Fibroblast of peridontal ligament (primary cell): ENCODE results near the gene CDH12.
A peak's percentile ranks its signal among the peaks of the same experiment; 100 is the strongest.

Experiments used
- DNase-seq: peaks from one replicate; pipeline ENCODE4 v3.0.0-alpha.2; 2010; ENCODE audit errors: extremely low read depth

The CDH12 gene

GRCh38 chr5:21823076-21823574 lies 1030.0 kb downstream of the CDH12 start:
- DNase-seq = no peak

GRCh38 chr5:21820527-21820926 lies 1032.6 kb downstream of the CDH12 start:
- no peak for DNase-seq

DNA sequence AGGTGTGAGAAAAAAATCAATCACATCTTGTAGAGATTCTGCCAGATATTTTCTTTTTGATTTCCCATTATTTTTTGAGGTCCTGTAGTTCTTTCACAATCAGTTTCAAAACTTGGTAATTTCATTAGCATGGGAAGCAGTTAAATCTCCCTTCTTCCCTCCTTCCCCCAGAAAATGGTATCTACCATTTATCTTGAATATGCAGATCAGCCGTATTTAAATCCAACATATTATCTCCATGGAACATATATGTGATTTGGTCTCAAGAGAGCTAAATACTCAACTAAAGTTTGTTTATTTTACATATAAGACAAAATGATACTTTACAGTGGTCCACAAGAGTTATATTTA lies 1034.8 kb downstream of the CDH12 start:
- DNase-seq = no peak

GRCh38 chr5:21817668-21818369 lies 1035.3 kb downstream of the CDH12 start:
- DNase-seq = peak; percentile 29

- DNase-seq = peak; percentile 35
Measured at GRCh38 chr5:21810737-21811316, 1042.3 kb downstream of the CDH12 start.

DNA sequence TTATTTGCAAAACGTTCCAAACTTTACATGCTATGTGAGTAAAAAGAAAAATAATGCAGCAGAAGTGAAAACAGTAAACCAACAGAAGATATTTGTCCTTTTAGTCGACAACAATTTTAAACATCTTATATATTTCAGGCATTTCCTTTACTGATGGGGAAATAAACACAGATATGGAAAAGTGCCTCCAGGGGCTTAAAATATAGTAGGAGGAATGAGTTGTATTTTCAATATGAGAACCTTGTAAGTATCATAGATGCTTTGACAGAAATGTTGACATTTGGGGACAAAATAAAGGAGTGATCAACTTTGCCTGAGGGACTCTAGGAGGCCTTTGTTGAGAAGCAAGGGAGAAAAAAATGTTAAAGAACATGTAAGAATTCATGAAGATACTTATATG lies 1043.5 kb downstream of the CDH12 start:
- DNase-seq = no peak

GRCh38 chr5:21807953-21808352 lies 1045.2 kb downstream of the CDH12 start:
- DNase-seq = peak; percentile 3

- peak; percentile 41 for DNase-seq
Measured at GRCh38 chr5:21806943-21807342, 1046.2 kb downstream of the CDH12 start.

DNA sequence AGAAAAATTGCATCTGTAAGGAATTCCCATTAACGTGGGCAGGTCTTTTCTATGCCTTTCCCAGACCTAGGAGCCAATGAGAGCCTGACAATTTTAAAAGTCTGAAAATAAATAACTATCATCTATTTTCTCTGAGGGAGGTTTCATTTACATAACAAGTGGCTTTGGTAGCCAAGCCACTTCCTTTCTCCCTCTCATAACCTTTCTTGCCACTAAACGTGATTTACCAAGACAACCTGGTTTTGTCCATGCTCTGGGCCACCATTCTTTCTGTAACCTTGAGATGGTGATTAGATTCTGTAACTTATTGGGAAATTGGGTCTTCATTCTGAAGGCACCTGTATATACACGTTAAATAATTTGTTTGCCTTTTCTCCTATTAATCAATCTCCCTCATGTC lies 1046.9 kb downstream of the CDH12 start:
- DNase-seq = no peak

GRCh38 chr5:21802869-21803490 lies 1050.2 kb downstream of the CDH12 start:
- DNase-seq = peak; percentile 36

DNA sequence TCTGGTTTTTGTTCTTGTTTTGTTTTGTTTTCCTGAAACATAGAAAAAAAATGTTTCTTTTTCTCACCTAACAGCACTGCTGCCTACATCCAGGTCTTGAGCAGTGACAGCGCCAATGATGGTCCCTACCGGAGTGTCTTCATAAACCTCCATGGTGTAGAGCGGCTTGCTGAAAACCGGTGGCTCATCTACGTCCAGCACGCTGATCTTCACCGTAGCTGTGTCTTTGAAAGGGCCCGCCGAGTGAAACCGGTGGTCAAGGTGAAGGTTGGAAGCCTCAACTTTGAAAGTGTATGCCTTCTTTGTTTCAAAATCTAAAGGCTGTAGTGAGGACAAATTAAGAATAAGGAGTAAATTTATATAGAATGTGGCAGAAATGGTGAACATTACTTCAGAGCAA lies 1051.0 kb downstream of the CDH12 start:
- no peak for DNase-seq

GRCh38 chr5:21792748-21793147 lies 1060.4 kb downstream of the CDH12 start:
- DNase-seq = no peak

DNA sequence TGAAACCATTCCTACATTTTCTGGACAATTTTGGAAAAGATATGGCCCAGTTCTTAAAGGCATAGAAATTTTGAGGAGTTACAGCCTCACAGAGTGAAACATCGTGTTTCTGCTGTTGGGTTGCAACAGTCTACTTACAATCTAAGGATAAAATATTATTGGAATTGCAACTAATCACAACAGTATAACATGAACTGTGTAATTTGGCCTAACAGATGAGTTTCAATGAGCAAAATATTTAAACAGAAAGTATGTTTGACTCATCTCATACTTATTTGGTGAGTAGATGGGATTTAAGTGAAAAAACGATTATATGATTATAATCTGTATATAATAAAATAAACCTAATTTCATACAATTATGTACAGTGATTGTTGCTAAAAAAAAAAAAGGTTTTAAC lies 1061.8 kb downstream of the CDH12 start:
- DNase-seq = peak; percentile 4

DNA sequence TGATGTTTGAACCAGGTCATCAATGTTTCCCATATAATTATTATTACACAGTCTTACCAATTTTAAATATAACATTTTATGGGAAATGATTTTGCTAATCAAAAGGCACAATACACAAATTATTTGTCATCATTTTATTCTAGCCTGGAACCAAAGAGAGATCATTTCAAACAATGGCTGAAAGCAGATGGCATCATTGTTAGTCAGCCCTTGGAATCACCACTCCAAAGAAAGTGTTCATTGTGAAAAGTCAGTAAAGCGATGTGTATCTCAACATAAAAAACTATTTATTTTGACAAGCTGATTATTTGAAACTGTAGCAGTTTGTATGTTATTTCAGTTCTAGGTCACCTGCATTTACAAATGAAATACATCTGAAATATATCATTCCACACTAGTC lies 1068.7 kb downstream of the CDH12 start:
- DNase-seq = no peak

DNA sequence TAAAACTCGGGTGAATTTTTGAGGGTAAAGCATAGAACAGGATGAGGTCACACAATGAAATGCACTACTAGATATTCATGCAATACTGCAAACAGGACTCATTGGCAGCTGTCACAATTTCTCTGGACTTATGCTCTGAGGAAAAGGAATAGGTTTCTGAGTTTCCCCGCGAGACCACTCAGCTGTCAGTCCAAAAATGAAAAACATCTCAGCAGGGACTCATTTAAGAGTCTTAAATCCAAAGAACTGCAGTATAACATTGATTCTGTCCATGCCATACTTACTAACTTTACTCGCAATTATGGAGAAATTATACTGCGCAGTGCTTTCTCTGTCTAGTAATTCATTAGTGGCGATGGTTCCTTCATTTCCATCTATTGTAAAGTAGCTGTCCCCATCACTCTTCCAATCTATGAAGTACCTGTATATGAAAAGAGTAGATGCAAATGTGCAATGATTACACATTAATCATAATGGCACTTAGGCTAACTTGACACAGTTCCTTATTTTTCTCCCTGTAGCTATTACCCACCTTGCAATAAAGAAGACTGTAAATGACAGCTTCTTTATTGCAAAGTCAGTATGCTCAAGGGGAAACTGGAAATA lies 1070.0 kb downstream of the CDH12 start:
- no peak for DNase-seq

- DNase-seq = no peak
Measured at GRCh38 chr5:21776466-21776865, 1076.7 kb downstream of the CDH12 start.

DNA sequence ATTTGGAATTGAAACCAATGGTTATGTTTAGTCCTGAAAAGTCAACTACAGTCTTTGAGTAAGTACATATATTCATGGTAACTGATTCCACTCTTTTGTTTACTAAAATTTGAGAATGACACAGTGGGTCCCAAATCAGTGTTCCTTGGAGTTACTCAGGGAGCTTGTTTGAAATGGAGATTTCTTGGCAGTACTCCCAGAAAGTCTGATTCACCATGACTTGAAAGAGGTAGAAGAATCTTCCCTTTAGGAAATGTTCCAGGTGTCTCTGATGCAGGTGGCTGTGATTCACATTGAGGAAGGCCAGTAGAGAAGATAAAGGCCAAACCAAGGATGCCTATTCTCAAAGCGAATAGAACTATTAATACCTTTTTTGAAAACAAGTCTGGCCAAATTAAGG lies 1078.3 kb downstream of the CDH12 start:
- no peak for DNase-seq

DNA sequence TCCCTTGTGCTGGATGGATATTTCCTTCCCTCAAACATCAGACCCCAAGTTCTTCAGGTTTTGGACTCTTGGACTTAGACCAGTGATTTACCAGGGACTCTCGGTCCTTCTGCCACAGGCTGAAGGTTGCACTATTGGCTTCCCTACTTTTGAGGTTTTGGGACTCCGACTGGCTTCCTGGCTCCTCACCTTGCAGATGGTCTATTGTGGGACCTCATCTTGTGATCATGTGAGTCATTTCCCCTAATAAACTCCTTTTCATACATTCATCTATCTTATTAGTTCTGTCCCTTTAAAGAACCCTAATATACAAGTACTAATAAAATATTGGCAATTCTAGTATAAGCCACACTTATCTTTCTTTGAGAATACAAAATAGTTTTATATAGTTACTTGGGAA lies 1078.9 kb downstream of the CDH12 start:
- DNase-seq = no peak

- DNase-seq = no peak
Measured at GRCh38 chr5:21773456-21773855, 1079.7 kb downstream of the CDH12 start.

GRCh38 chr5:21765406-21765805 lies 1087.7 kb downstream of the CDH12 start:
- no peak for DNase-seq

- no peak for DNase-seq
Measured at GRCh38 chr5:21739096-21739495, 1114.0 kb downstream of the CDH12 start.

- DNase-seq = no peak
Measured at GRCh38 chr5:21723500-21723899, 1129.6 kb downstream of the CDH12 start.
